Colonic mucosa (tissue), 4 donors: ENCODE measurements around the gene SLC25A19. TPM values are rescaled to one million over a fixed set of nuclear protein-coding genes. Genes with fewer than 3 reads are reported as not detected.

ENCODE experiments used
- DNase-seq: peaks from one replicate; pipeline ENCODE4 v3.0.0-alpha.2; 2020
- H3K27ac ChIP-seq: fragments of 200-600 bp; one replicate; pipeline ENCODE4 v1.8.0; 2021
- H3K27me3 ChIP-seq: fragments of 200-600 bp; one replicate; pipeline ENCODE4 v1.8.0; 2021
- H3K36me3 ChIP-seq: fragments of 200-600 bp; one replicate; pipeline ENCODE4 v1.8.0; 2021
- H3K4me1 ChIP-seq: fragments of 200-600 bp; one replicate; pipeline ENCODE4 v1.8.0; 2021; ENCODE audit warnings: mild to moderate bottlenecking
- H3K4me3 ChIP-seq: fragments of 200-600 bp; one replicate; pipeline ENCODE4 v1.8.0; 2021
- H3K9ac ChIP-seq, 2 donors: one replicate each; pipeline ENCODE4 v1.7.0; 2013; ENCODE audit warnings: control low read depth in 2 of 2, low read depth in 2 of 2, low read length in 2 of 2
- H3K9me3 ChIP-seq: fragments of 200-600 bp; one replicate; pipeline ENCODE4 v1.8.0; 2021
- intact Hi-C: fragments of 100-400 bp; cut with DNase I; formaldehyde crosslinking; loops from one replicate; pipeline ENCODE4 v1.14.1; 2022
- total RNA-seq, 2 donors: library from RNA; stranded (reverse); fragmentation: NEBNext Ultra II Directional in 1 of 2; extraction: Animal tissue kit (Norgen Biotek cat#: 25700) in 1 of 2; gene quantifications; one replicate each; pipeline ENCODE4 v1.2.1, GENCODE V29; 2021
- TF ChIP-seq, protein P1 (sequence below): fragments of 200-600 bp; IDR thresholded peaks from one replicate; pipeline ENCODE4 v1.8.0; 2022; ENCODE audit warnings: antibody characterized with exemption, mild to moderate bottlenecking
- donor health status: healthy.
- donor health status: DM: no; HTN: no; CAD: no.
- donor health status: DM: no; HTN: no; CAD: no.

Gene SLC25A19
- total RNA-seq, 2 donors from 2014 or later, result 9.8 to 24.8 TPM

DNA sequence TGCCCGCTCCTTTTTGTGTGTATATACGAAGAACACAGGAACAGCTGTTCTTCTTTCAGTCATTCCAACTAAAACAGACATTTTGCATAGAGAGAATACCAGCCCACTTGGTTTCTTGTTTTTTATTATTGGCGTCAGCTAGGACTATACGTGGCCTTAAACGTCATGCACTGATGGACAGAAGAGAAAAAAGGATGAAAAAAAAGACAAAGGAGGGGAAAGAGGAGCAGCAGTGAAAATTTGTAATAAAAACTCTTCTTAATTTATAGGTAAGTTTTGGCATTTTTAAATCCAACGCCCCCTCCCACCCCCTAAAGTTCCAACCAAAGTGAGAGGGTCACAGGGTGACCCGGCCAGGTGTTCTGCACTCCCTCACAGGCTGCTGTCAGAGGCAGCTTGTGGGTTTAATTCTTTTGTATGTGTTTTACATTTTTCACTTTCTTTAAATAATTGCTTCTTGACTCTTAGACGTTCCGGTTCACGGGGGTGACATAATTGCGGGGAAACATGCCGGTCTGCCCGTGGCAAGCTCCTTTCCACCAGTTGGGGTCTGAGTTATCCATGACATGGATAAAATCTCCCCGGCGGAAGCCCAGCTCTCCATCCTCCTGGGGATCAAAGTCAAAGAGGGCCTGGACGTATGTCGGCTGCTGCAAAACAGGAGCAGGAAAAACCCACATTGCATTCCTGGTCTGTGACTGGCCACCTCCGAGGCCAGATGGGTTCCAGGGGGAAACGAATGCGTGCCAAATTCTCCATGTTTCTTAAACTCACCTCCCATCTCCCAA, 30.9 kb upstream of the SLC25A19 start:
- Histone ChIP-seq H3K4me3 (no peak overlapping the region), H3K4me1 (no peaks in the 10 kb centered on the region), H3K9me3 (no peaks in the 10 kb centered on the region), H3K36me3 (peaks cover 5% of the 10 kb centered on the region), H3K27ac (no peak overlapping the region), H3K27me3 (no peaks in the 10 kb centered on the region), H3K9ac (no peak overlapping the region)
- intact Hi-C loops, result no loop called here
- DNase-seq, result no peak
- TF ChIP-seq, protein P1, sequence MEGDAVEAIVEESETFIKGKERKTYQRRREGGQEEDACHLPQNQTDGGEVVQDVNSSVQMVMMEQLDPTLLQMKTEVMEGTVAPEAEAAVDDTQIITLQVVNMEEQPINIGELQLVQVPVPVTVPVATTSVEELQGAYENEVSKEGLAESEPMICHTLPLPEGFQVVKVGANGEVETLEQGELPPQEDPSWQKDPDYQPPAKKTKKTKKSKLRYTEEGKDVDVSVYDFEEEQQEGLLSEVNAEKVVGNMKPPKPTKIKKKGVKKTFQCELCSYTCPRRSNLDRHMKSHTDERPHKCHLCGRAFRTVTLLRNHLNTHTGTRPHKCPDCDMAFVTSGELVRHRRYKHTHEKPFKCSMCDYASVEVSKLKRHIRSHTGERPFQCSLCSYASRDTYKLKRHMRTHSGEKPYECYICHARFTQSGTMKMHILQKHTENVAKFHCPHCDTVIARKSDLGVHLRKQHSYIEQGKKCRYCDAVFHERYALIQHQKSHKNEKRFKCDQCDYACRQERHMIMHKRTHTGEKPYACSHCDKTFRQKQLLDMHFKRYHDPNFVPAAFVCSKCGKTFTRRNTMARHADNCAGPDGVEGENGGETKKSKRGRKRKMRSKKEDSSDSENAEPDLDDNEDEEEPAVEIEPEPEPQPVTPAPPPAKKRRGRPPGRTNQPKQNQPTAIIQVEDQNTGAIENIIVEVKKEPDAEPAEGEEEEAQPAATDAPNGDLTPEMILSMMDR, result no peak

DNA sequence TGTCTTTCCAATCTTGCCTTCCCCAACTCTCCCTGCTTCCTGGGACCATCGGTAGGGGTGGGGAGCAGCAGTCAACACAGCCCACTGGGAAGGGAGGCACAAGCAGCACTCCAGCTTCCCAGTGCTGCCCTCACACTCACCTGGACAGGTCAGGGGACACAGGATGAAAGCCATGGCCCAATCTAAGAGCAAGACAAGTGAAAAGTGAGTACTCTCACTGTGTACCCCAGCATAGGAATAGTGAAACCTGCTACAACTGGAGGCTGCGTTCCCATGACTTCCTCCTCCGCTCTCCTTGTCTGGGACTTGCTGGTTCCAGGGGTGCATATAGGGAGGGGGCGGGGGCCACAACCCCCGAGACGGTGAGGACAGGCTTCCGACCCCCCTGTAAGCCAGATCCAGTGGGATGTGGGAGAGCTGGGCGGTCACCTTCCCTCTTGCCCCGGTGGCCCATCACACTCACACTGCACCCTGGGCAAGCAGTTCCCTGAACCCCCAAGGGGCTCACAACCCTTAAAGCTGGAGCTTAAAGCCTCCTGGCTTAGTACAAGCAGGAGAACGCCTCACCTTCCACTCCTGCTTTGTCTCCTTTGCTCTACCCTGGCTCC, 29.5 kb upstream of the SLC25A19 start:
- H3K9ac ChIP-seq, result no peak overlapping the region
- TF ChIP-seq, protein P1, result no peak
- no peaks in the 10 kb centered on the region for H3K9me3 ChIP-seq
- no peak for DNase-seq
- no peaks in the 10 kb centered on the region for H3K4me1 ChIP-seq
- peak overlapping the region; percentile 17 for H3K27ac ChIP-seq
- intact Hi-C loops, result no loop called here
- H3K4me3 ChIP-seq, result no peak overlapping the region
- no peaks in the 10 kb centered on the region for H3K27me3 ChIP-seq
- H3K36me3 ChIP-seq, result peaks cover 5% of the 10 kb centered on the region

DNA sequence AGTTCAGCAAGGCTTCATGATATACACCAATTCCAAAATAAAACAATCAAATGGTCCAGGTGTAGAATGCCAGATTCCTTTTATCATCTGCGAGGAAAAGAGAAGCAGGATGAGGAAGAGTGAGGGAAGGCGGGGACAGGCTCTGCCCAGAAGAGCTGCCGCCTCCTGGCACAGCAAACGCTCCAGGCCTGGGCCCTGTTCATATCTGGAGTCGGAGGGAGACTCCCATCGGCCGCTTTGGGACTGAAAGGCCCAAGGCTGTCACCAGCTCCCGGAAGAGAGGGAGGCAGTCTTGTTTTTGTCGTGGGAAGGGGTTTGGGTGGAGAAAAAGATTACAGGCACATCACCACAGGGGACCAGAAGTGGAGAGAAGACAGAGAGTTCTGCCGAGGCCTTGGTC, 29.0 kb upstream of the SLC25A19 start:
- peak overlapping the region; percentile 17 for H3K27ac ChIP-seq
- H3K4me1 ChIP-seq, result no peaks in the 10 kb centered on the region
- no peaks in the 10 kb centered on the region for H3K27me3 ChIP-seq
- H3K36me3 ChIP-seq, result peaks cover 5% of the 10 kb centered on the region
- TF ChIP-seq, protein P1, result no peak
- no peak overlapping the region for H3K4me3 ChIP-seq
- intact Hi-C loops, result no loop called here
- DNase-seq, result no peak
- H3K9ac ChIP-seq, result no peak overlapping the region
- H3K9me3 ChIP-seq, result no peaks in the 10 kb centered on the region

DNA sequence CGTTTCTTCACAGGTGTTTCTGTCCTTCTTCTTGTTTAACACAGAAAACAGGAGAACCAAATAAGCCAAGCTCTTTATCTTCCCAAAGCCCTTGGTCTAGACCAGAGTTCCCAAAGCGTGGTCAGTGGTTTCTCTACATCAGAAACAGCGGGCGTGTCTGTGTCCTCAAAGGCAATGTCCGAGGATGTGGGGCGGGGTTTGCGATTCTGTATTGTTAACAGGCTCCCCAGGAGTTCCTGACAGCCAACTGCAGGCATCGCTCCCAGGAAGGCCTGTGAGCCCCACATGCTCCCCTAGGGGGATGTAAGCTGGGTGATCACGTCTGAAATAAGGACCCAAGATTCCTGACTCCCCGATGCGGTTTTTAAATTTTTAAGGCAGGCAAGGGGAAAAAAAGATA, 28.4 kb upstream of the SLC25A19 start:
- peak; percentile 47 for DNase-seq
- no peak overlapping the region for H3K4me3 ChIP-seq
- no peaks in the 10 kb centered on the region for H3K27me3 ChIP-seq
- no peaks in the 10 kb centered on the region for H3K9me3 ChIP-seq
- H3K27ac ChIP-seq, result no peak overlapping the region
- H3K36me3 ChIP-seq, result peaks cover 5% of the 10 kb centered on the region
- intact Hi-C loops, result no loop called here
- no peaks in the 10 kb centered on the region for H3K4me1 ChIP-seq
- TF ChIP-seq, protein P1, result no peak
- no peak overlapping the region for H3K9ac ChIP-seq

DNA sequence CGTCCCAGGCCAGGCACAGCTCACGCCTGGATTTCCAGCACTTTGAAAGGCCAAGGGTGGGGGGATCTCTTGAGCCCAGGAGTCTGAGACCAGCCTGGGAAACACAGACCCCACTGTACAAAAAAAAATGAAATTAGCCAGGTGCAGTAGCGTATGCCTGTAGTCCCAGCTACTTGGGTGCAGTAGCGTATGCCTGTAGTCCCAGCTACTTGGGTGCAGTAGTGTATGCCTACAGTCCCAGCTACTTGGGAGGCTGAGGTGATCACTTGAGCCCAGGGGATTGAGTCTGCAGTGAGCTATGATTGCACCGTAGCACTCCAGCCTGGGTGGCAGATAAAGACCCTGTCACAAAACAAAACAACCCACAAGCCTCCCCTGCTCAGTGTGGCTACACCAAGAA, 27.0 kb upstream of the SLC25A19 start:
- Histone ChIP-seq H3K4me1 (no peaks in the 10 kb centered on the region), H3K27ac (peak overlapping the region; percentile 40), H3K9me3 (no peaks in the 10 kb centered on the region), H3K36me3 (no peaks in the 10 kb centered on the region), H3K4me3 (no peak overlapping the region), H3K27me3 (no peaks in the 10 kb centered on the region), H3K9ac (no peak overlapping the region)
- no peak for DNase-seq
- intact Hi-C loops, result no loop called here
- TF ChIP-seq, protein P1, result no peak
